Jurkat, Clone E6-1 (cell line): Measurements from ENCODE around the gene B9D1.

ENCODE experiments used
- DNase-seq: peaks from one replicate; pipeline ENCODE4 v3.0.0-alpha.2; 2011; ENCODE audit warnings: low read depth, low spot score
- H3K4me3 ChIP-seq: 2 replicates; pipeline ENCODE4 v1.5.1; 2011; ENCODE audit warnings: mild to moderate bottlenecking, low read length, control low read depth, moderate library complexity

The B9D1 gene

GRCh38 chr17:19296786-19297778 is 65.4 kb downstream of the B9D1 start:
- DNase-seq, result no peak
- H3K4me3 ChIP-seq, result no peak overlapping the region

- no peak overlapping the region for H3K4me3 ChIP-seq
- DNase-seq, result no peak
Observed at GRCh38 chr17:19295473-19296135, 66.9 kb downstream of the B9D1 start.

- no peak overlapping the region for H3K4me3 ChIP-seq
- DNase-seq, result no peak
Observed at GRCh38 chr17:19294443-19294842, 68.1 kb downstream of the B9D1 start.
